Erythroblast (primary cell): Measurements from ENCODE around the gene CTNNA3.

ENCODE experiments used
- GATA1 ChIP-seq: IDR thresholded peaks from 2 replicates; pipeline ENCODE4 v1.6.1; 2011; ENCODE audit warnings: low read depth, mild to moderate bottlenecking, control low read depth, low read length, moderate library complexity
- POLR2A ChIP-seq: IDR thresholded peaks from 2 replicates; pipeline ENCODE4 v1.6.1; 2011; ENCODE audit warnings: mild to moderate bottlenecking, low read length

GRCh38 chr10:66322777-66323176 lies 1373.2 kb downstream of the CTNNA3 start:
- TF ChIP-seq POLR2A, result no peak
- TF ChIP-seq GATA1, result no peak
